LNCaP clone FGC (cell line): ENCODE results near the gene NMT2.

Source experiments
- DNase-seq: peaks from one replicate; pipeline ENCODE4 v3.0.0-alpha.2; 2011; ENCODE audit warnings: low read depth
- H3K4me3 ChIP-seq: 2 replicates; pipeline ENCODE4 v1.5.1; 2011; ENCODE audit warnings: mild to moderate bottlenecking, low read depth, low read length, control low read depth
- CTCF ChIP-seq: IDR thresholded peaks from 2 replicates; pipeline ENCODE4 v1.5.1; 2012; ENCODE audit warnings: mild to moderate bottlenecking; ENCODE audit not compliant: control insufficient read depth, insufficient read depth; ENCODE audit errors: extremely low read depth

Gene NMT2

GRCh38 chr10:15141136-15142054, 27.1 kb downstream of the NMT2 start:
- no peak for TF ChIP-seq CTCF
- no peak overlapping the region for H3K4me3 ChIP-seq
- no peak for DNase-seq

GRCh38 chr10:15140698-15141097, 27.8 kb downstream of the NMT2 start:
- TF ChIP-seq CTCF: no peak
- H3K4me3 ChIP-seq: no peak overlapping the region
- DNase-seq: no peak

GRCh38 chr10:15137636-15138035, 30.9 kb downstream of the NMT2 start:
- no peak for DNase-seq
- no peak overlapping the region for H3K4me3 ChIP-seq
- TF ChIP-seq CTCF: no peak

- no peak overlapping the region for H3K4me3 ChIP-seq
- DNase-seq: no peak
- TF ChIP-seq CTCF: no peak
Observed at GRCh38 chr10:15137036-15137359, 31.5 kb downstream of the NMT2 start.

GRCh38 chr10:15136129-15137035, 32.1 kb downstream of the NMT2 start:
- DNase-seq: no peak
- H3K4me3 ChIP-seq: no peak overlapping the region
- TF ChIP-seq CTCF: no peak

GRCh38 chr10:15131330-15131729, 37.2 kb downstream of the NMT2 start:
- no peak overlapping the region for H3K4me3 ChIP-seq
- no peak for DNase-seq
- no peak for TF ChIP-seq CTCF

GRCh38 chr10:15124908-15125307, 43.6 kb downstream of the NMT2 start:
- DNase-seq: no peak
- H3K4me3 ChIP-seq: no peak overlapping the region
- no peak for TF ChIP-seq CTCF
